ENCODE results near the gene RPS6KA3.

RPS6KA3 gene

GRCh38 chrX:20211261-20211786, 55.4 kb downstream of the RPS6KA3 start:
- no peaks in the 10 kb centered on the region for H3K9me3 ChIP-seq (ENCODE audit: severe bottlenecking)
- TF ChIP-seq, protein P1, sequence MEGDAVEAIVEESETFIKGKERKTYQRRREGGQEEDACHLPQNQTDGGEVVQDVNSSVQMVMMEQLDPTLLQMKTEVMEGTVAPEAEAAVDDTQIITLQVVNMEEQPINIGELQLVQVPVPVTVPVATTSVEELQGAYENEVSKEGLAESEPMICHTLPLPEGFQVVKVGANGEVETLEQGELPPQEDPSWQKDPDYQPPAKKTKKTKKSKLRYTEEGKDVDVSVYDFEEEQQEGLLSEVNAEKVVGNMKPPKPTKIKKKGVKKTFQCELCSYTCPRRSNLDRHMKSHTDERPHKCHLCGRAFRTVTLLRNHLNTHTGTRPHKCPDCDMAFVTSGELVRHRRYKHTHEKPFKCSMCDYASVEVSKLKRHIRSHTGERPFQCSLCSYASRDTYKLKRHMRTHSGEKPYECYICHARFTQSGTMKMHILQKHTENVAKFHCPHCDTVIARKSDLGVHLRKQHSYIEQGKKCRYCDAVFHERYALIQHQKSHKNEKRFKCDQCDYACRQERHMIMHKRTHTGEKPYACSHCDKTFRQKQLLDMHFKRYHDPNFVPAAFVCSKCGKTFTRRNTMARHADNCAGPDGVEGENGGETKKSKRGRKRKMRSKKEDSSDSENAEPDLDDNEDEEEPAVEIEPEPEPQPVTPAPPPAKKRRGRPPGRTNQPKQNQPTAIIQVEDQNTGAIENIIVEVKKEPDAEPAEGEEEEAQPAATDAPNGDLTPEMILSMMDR (IDR thresholded peaks at IDR 0.05; ENCODE audit: poor library complexity, severe bottlenecking) = no peak
- H3K27me3 ChIP-seq (ENCODE audit: insufficient read depth, poor library complexity, severe bottlenecking) = no peaks in the 10 kb centered on the region
- ATAC-seq (ENCODE audit: low read depth) (no peak), DNase-seq (ENCODE audit: low spot score) (no peak)
- H3K4me1 ChIP-seq (ENCODE audit: insufficient read depth, poor library complexity, severe bottlenecking) = no peaks in the 10 kb centered on the region
- H3K27ac ChIP-seq (ENCODE audit: poor library complexity, severe bottlenecking) = no peak overlapping the region
- no peaks in the 10 kb centered on the region for H3K36me3 ChIP-seq (ENCODE audit: low read depth)
- no peak overlapping the region for H3K4me3 ChIP-seq (ENCODE audit: severe bottlenecking)

- Histone ChIP-seq H3K4me1 (ENCODE audit: insufficient read depth, poor library complexity, severe bottlenecking) (no peaks in the 10 kb centered on the region), H3K36me3 (ENCODE audit: low read depth) (0 out of 2 replicates have a peak, but pooled peaks cover 6% of the 10 kb centered on the region), H3K27me3 (ENCODE audit: insufficient read depth, poor library complexity, severe bottlenecking) (no peaks in the 10 kb centered on the region), H3K9me3 (ENCODE audit: severe bottlenecking) (no peaks in the 10 kb centered on the region), H3K27ac (ENCODE audit: poor library complexity, severe bottlenecking) (no peak overlapping the region), H3K4me3 (ENCODE audit: severe bottlenecking) (no peak overlapping the region)
- ATAC-seq (ENCODE audit: low read depth) = no peak
- DNase-seq (ENCODE audit: low spot score) = no peak
- TF ChIP-seq, protein P1 (IDR thresholded peaks at IDR 0.05; ENCODE audit: poor library complexity, severe bottlenecking) = no peak
Observed at GRCh38 chrX:20205927-20206708, 60.6 kb downstream of the RPS6KA3 start.

DNA sequence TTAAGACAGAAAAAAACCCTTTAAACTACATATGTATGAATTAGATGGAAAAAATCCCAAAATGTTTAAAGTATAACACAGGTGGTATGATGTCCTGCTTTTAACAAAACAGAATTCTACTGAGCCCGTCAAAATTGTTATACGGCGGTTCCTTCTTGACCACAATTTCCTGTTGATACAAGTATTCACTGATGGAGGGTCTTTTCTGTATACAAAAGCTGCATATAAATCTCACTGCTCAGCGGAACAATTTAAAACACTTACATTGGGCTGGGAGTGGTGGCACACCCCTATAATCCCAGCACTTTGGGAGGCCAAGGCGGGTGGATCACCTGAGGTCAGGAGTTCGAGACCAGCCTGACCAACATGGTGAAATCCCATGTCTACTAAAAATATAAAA, 62.4 kb downstream of the RPS6KA3 start:
- H3K27me3 ChIP-seq (ENCODE audit: insufficient read depth, poor library complexity, severe bottlenecking) = no peaks in the 10 kb centered on the region
- no peak overlapping the region for H3K4me3 ChIP-seq (ENCODE audit: severe bottlenecking)
- no peaks in the 10 kb centered on the region for H3K4me1 ChIP-seq (ENCODE audit: insufficient read depth, poor library complexity, severe bottlenecking)
- H3K27ac ChIP-seq (ENCODE audit: poor library complexity, severe bottlenecking) = no peak overlapping the region
- TF ChIP-seq, protein P1 (IDR thresholded peaks at IDR 0.05; ENCODE audit: poor library complexity, severe bottlenecking) = no peak
- DNase-seq (ENCODE audit: low spot score) (no peak), ATAC-seq (ENCODE audit: low read depth) (no peak)
- H3K9me3 ChIP-seq (ENCODE audit: severe bottlenecking) = no peaks in the 10 kb centered on the region
- H3K36me3 ChIP-seq (ENCODE audit: low read depth) = 0 out of 2 replicates have a peak, but pooled peaks cover 6% of the 10 kb centered on the region

- Histone ChIP-seq H3K27ac (ENCODE audit: poor library complexity, severe bottlenecking) (no peak overlapping the region), H3K36me3 (ENCODE audit: low read depth) (peaks cover 5% of the 10 kb centered on the region; the same call in 1 of the 2 replicates)
Observed at GRCh38 chrX:20197641-20198210, 69.0 kb downstream of the RPS6KA3 start.

More at GRCh38 chrX:20197641-20198210, 69.0 kb downstream of the RPS6KA3 start:
- Histone ChIP-seq H3K4me3 (ENCODE audit: severe bottlenecking) (no peak overlapping the region), H3K27me3 (ENCODE audit: insufficient read depth, poor library complexity, severe bottlenecking) (no peaks in the 10 kb centered on the region), H3K9me3 (ENCODE audit: severe bottlenecking) (no peaks in the 10 kb centered on the region), H3K4me1 (ENCODE audit: insufficient read depth, poor library complexity, severe bottlenecking) (no peaks in the 10 kb centered on the region)
- no peak for DNase-seq (ENCODE audit: low spot score)
- TF ChIP-seq, protein P1 (IDR thresholded peaks at IDR 0.05; ENCODE audit: poor library complexity, severe bottlenecking) = no peak
- ATAC-seq (ENCODE audit: low read depth) = no peak
